Right atrium auricular region (tissue), 2 donors: ENCODE data around the gene ZNF385A. TPM values are rescaled to one million over a fixed set of nuclear protein-coding genes. Genes with fewer than 3 reads are reported as not detected.

Experiments
- DNase-seq: peaks from one replicate; pipeline ENCODE4 v3.0.0-alpha.2; 2019; ENCODE audit warnings: low spot score
- H3K27ac ChIP-seq, 2 donors: fragments of 200-600 bp; sonication (generic); 1 replicate in 1 of 2; 2 replicates in 1 of 2; pipeline ENCODE4 v1.5.1; 2016 to 2019
- H3K27me3 ChIP-seq, 2 donors: fragments of 200-600 bp; sonication (generic); one replicate each; pipeline versions ENCODE4 v1.5.1 to v1.6.0; 2017 to 2019
- H3K36me3 ChIP-seq: fragments of 200-600 bp; sonication (generic); one replicate; pipeline ENCODE4 v1.5.1; 2016
- H3K4me1 ChIP-seq, 2 donors: fragments of 200-600 bp; sonication (generic); one replicate each; pipeline versions ENCODE4 v1.5.1 to v1.6.0; 2017 to 2019
- H3K4me3 ChIP-seq, 2 donors: fragments of 200-600 bp; sonication (generic); 1 replicate in 1 of 2; 2 replicates in 1 of 2; pipeline ENCODE4 v1.5.1; 2017 to 2019; ENCODE audit warnings: mild to moderate bottlenecking in 1 of 2, moderate library complexity in 1 of 2
- H3K9me3 ChIP-seq, 2 donors: fragments of 200-600 bp; sonication (generic); one replicate each; pipeline ENCODE4 v1.5.1; 2019
- total RNA-seq, 2 donors: library from RNA; depleted of rRNA; stranded (reverse); fragments of >200 nt; gene quantifications; one replicate each; pipeline ENCODE4 v1.1.0, GENCODE V29; 2016
- TF ChIP-seq, protein P1 (sequence below), 2 donors: fragments of 200-600 bp; sonication (generic); IDR thresholded peaks; one replicate each; pipeline ENCODE4 v1.5.1; 2019; ENCODE audit warnings: antibody characterized with exemption in 2 of 2

Gene ZNF385A
- total RNA-seq, 2 donors from 2014 or later: 6.7 to 12.7 TPM

DNA sequence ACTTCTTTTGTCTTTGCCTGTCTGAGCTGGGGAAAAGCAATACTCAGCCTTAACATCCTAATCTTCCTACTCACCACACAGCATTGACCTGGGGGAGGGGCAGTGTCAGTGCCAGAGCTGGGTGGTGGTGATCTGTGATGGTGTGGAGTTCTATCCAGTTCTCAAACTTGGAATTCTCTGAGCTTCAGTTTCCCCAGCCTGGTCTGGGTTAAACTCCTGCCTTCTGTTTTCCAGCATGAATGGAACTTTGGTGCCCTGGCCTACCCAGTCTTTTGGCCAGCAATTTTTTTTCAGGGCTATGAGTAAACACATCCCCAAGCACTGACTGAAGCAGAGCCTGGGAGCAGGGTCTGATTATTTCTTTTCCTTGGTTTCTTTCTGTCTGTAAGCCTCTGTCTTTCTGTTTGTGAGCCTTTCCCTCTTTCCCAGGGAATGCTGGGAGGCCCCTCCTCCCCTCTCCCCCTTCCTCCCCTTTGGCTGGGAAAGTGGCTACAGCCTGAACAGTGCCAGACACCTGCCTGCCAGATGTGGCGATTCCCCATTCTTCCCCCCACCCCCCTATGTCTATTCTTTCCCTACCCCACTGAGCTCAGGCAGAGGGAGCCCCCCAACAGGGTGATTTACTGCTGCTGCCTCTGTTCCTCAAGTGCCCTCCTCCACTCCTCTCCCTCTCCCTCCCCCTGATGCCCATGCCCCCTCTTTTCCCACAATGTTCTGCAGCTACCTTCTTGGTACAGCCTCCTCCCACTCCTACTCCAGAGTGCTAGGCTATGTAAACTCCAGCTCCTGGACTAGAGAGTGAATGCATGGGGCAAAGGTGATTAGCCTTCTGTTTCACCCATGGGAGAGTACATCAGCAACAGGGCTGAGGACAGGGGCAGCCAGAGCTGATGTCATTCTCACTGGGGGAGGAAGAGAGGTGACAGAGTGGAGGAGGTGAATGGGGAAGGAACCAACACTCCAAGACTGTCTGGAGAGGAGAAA is 31.4 kb downstream of the ZNF385A start:
- no peak for DNase-seq
- TF ChIP-seq, protein P1, sequence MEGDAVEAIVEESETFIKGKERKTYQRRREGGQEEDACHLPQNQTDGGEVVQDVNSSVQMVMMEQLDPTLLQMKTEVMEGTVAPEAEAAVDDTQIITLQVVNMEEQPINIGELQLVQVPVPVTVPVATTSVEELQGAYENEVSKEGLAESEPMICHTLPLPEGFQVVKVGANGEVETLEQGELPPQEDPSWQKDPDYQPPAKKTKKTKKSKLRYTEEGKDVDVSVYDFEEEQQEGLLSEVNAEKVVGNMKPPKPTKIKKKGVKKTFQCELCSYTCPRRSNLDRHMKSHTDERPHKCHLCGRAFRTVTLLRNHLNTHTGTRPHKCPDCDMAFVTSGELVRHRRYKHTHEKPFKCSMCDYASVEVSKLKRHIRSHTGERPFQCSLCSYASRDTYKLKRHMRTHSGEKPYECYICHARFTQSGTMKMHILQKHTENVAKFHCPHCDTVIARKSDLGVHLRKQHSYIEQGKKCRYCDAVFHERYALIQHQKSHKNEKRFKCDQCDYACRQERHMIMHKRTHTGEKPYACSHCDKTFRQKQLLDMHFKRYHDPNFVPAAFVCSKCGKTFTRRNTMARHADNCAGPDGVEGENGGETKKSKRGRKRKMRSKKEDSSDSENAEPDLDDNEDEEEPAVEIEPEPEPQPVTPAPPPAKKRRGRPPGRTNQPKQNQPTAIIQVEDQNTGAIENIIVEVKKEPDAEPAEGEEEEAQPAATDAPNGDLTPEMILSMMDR (IDR thresholded peaks at IDR 0.05): no peak
- peaks cover 0 to 29% of the 10 kb centered on the region in 2 donors for H3K4me1 ChIP-seq

DNA sequence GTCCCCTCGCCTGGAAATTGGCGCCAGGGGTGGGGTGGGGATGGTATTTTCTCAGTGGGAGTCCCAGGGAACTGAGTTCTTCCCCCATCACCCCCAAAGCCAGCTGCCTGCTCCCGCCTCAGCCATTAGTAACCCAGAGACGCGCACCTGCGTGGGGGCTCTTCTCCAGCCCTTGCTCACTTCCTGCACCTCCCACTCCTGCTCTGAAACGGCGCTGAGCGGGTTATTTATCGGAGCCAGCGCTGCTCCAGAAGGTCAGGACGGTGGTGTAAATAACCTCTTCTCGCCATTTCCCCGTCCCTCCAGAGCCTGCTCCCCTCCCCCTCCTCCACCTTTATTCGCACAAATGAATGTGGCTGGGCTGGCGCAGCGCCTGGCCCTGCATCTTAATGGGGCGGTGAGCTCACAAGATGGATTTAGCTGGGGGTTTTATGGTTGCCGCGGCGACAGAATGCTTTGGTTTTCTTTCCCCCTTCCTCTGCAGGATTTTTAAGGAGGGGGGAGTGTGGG is 32.5 kb downstream of the ZNF385A start:
- H3K4me3 ChIP-seq: peak overlapping the region in 1 of 2 donors; percentile 20
- DNase-seq: no peak
- H3K27me3 ChIP-seq: no peaks in the 10 kb centered on the region
- H3K4me1 ChIP-seq: peaks cover 0 to 18% of the 10 kb centered on the region in 2 donors
- peaks cover 44% of the 10 kb centered on the region for H3K36me3 ChIP-seq
- TF ChIP-seq, protein P1 (IDR thresholded peaks at IDR 0.05): no peak
- H3K27ac ChIP-seq: peak overlapping the region; percentile 13 to 49
- H3K9me3 ChIP-seq: no peaks in the 10 kb centered on the region

More for the DNA sequence above, 31.4 kb downstream of the ZNF385A start:
- H3K27ac ChIP-seq: peak overlapping the region; percentile 13 to 49
- no peaks in the 10 kb centered on the region for H3K27me3 ChIP-seq
- H3K9me3 ChIP-seq: no peaks in the 10 kb centered on the region
- H3K36me3 ChIP-seq: peaks cover 33% of the 10 kb centered on the region
- no peak overlapping the region for H3K4me3 ChIP-seq

DNA sequence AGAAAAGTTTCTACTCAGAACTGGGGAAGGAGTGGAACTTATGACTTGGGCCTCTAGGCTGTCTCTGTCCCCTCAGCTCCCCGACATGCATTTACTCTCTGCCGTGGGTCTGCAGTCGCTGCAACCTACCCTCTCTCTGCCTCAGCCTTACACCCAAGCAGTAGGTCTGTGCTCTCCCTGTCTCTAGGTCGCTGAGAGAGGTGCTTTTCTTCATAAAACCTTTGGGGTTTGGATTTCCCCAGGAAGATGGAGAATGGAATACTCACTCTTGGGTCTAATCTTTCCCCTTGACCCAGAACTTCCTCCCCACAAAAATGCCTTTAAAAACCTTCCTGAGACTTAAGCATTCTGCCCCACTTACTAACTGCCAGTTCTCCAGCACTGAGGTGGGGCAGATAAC is 33.2 kb downstream of the ZNF385A start:
- Histone ChIP-seq H3K27ac (no peak overlapping the region), H3K4me1 (peaks cover 0 to 18% of the 10 kb centered on the region in 2 donors), H3K9me3 (no peaks in the 10 kb centered on the region), H3K36me3 (peaks cover 51% of the 10 kb centered on the region), H3K27me3 (no peaks in the 10 kb centered on the region), H3K4me3 (no peak overlapping the region)
- TF ChIP-seq, protein P1 (IDR thresholded peaks at IDR 0.05): no peak
- DNase-seq: no peak

DNA sequence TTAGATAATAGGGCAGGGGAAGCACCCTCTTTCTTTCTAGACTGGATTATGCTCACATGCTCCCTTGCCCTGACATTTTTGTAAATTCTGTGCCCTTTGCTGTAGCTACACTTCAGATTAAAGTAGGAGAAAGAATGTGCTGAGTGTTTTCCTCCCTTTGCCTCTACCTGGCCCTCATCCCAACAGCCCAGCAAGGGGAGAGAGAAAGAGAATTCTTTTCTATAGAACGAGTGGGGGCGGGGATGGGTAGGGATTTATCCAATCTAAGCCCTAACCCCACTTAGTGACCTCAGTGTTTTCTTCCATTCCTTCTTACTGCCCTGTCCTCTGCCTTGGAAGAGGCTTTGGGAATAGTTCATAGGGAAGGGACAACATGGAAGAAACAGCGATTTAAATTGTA is 33.8 kb downstream of the ZNF385A start:
- H3K27me3 ChIP-seq: no peaks in the 10 kb centered on the region
- peaks cover 0 to 18% of the 10 kb centered on the region in 2 donors for H3K4me1 ChIP-seq
- no peak overlapping the region for H3K27ac ChIP-seq
- no peaks in the 10 kb centered on the region for H3K9me3 ChIP-seq
- H3K4me3 ChIP-seq: no peak overlapping the region
- TF ChIP-seq, protein P1 (IDR thresholded peaks at IDR 0.05): no peak
- DNase-seq: no peak
- H3K36me3 ChIP-seq: peaks cover 54% of the 10 kb centered on the region

DNA sequence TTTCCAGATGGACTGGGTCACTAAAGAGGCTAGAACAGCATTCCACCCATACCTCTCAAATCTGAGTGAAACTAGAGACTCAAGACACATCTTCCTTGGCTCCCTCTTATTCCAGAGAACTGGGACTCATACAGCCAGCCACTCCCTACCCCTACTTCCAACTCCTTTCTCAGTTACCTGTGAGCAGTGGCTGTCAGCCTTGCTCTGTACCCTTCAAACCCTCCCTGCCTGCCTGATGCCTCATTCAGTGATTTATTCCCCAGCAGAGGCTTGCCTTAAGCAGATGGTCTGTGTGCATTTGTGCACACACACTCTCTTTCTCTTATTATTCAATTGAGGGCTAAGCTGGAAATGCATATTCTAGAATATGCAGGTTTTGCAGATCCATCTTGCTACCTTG is 34.9 kb downstream of the ZNF385A start:
- Histone ChIP-seq H3K4me1 (peaks cover 0 to 18% of the 10 kb centered on the region in 2 donors), H3K4me3 (no peak overlapping the region), H3K27me3 (no peaks in the 10 kb centered on the region), H3K9me3 (no peaks in the 10 kb centered on the region), H3K36me3 (peaks cover 64% of the 10 kb centered on the region), H3K27ac (no peak overlapping the region)
- TF ChIP-seq, protein P1 (IDR thresholded peaks at IDR 0.05): no peak
- no peak for DNase-seq
